Keratinocyte (primary cell): ENCODE data around the gene ZCCHC3.

Source experiments
- EZH2 ChIP-seq: IDR thresholded peaks from one replicate; pipeline ENCODE4 v1.6.1; 2012; ENCODE audit warnings: inconsistent platforms, mild to moderate bottlenecking, low read length, moderate library complexity
- TF ChIP-seq, protein P1 (sequence below), 3 experiments: IDR thresholded peaks in 1 of 3; conservative IDR thresholded peaks in 1 of 3; optimal IDR thresholded peaks in 1 of 3; 2 replicates in 2 of 3; 3 replicates in 1 of 3; pipeline versions ENCODE3 to v1.5.1; 2011; ENCODE audit warnings: low read length in 3 of 3, mild to moderate bottlenecking in 3 of 3, moderate library complexity in 2 of 3, control low read depth in 1 of 3, inconsistent platforms in 1 of 3; ENCODE audit not compliant: insufficient read depth in 2 of 3; ENCODE audit errors: extremely low read depth in 1 of 3

DNA sequence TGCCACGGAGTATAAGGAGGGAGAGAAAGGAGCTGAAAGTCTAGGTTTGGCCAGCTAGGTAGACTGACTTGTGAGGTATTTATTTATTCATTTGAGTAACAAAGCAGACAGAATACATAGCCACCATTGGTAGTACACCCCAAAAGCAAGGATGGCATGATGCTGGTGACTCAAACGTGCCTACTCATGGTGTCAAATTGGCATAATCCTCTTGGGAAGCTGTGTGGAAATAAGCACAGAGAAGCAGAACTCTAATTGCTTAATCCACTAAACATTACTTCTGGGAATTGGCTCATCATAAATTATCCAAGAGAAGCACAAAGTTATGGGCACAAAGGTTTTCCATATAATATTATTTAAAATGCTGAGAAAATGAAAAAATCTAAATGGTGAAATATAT, 37.4 kb upstream of the ZCCHC3 start:
- TF ChIP-seq, protein P1, sequence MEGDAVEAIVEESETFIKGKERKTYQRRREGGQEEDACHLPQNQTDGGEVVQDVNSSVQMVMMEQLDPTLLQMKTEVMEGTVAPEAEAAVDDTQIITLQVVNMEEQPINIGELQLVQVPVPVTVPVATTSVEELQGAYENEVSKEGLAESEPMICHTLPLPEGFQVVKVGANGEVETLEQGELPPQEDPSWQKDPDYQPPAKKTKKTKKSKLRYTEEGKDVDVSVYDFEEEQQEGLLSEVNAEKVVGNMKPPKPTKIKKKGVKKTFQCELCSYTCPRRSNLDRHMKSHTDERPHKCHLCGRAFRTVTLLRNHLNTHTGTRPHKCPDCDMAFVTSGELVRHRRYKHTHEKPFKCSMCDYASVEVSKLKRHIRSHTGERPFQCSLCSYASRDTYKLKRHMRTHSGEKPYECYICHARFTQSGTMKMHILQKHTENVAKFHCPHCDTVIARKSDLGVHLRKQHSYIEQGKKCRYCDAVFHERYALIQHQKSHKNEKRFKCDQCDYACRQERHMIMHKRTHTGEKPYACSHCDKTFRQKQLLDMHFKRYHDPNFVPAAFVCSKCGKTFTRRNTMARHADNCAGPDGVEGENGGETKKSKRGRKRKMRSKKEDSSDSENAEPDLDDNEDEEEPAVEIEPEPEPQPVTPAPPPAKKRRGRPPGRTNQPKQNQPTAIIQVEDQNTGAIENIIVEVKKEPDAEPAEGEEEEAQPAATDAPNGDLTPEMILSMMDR (optimal IDR thresholded peaks at IDR 0.05 in 1 of 3, IDR thresholded peaks at IDR 0.05 in 1 of 3, conservative IDR thresholded peaks at IDR 0.05 in 1 of 3; ENCODE audit: extremely low read depth in 1 of 3, insufficient read depth in 2 of 3, low read length in 3 of 3), result no peak
- no peak for TF ChIP-seq EZH2
